Upper lobe of left lung (tissue), 6 donors: ENCODE data around the gene MZF1. TPM values are rescaled to one million over a fixed set of nuclear protein-coding genes. Genes with fewer than 3 reads are reported as not detected.
A peak's percentile ranks its signal among the peaks of the same experiment; 100 is the strongest.

Experiments used
- ATAC-seq, 2 donors: fragments of 200-7000 bp; cut with Tn5 transposase; one replicate each; pipeline ENCODE4 v1.9.1; 2022; ENCODE audit warnings: mild to moderate bottlenecking in 2 of 2, moderate library complexity in 2 of 2; ENCODE audit not compliant: low FRiP score in 2 of 2
- DNase-seq, 2 donors: peaks; one replicate each; pipeline ENCODE4 v3.0.0-alpha.2; 2019 to 2020
- H3K27ac ChIP-seq, 4 donors: fragments of 200-600 bp; sonication (generic); one replicate each; pipeline ENCODE4 v1.5.1; 2016 to 2019
- H3K27me3 ChIP-seq, 4 donors: fragments of 200-600 bp; sonication (generic); one replicate each; pipeline ENCODE4 v1.5.1; 2017 to 2019
- H3K36me3 ChIP-seq, 4 donors: fragments of 200-600 bp; sonication (generic); one replicate each; pipeline ENCODE4 v1.5.1; 2016 to 2019
- H3K4me1 ChIP-seq, 4 donors: fragments of 200-600 bp; sonication (generic); one replicate each; pipeline ENCODE4 v1.5.1; 2018 to 2019
- H3K4me3 ChIP-seq, 4 donors: fragments of 200-600 bp; sonication (generic); one replicate each; pipeline ENCODE4 v1.5.1; 2017 to 2019; ENCODE audit warnings: mild to moderate bottlenecking in 2 of 4, moderate library complexity in 1 of 4
- H3K9me3 ChIP-seq, 4 donors: fragments of 200-600 bp; sonication (generic); one replicate each; pipeline ENCODE4 v1.5.1; 2018 to 2019
- CTCF ChIP-seq, 6 experiments: fragments of 450-650 bp in 4 of 6; fragments of 200-600 bp in 2 of 6; sonication (generic) in 2 of 6; IDR thresholded peaks; one replicate each; pipeline ENCODE4 v1.5.1; 2016 to 2019; ENCODE audit warnings: antibody characterized with exemption in 6 of 6
- EP300 ChIP-seq, 4 donors: sonication (generic); formaldehyde crosslinking; IDR thresholded peaks; one replicate each; pipeline ENCODE4 v1.5.1; 2017; ENCODE audit warnings: antibody characterized with exemption in 4 of 4, control low read depth in 2 of 4
- POLR2A ChIP-seq, 4 donors: fragments of 450-650 bp; IDR thresholded peaks; one replicate each; pipeline ENCODE4 v1.5.1; 2016 to 2017; ENCODE audit warnings: antibody characterized with exemption in 4 of 4, mild to moderate bottlenecking in 2 of 4
- POLR2AphosphoS5 ChIP-seq, 2 donors: sonication (generic); formaldehyde crosslinking; IDR thresholded peaks; one replicate each; pipeline ENCODE4 v1.5.1; 2017; ENCODE audit warnings: antibody characterized with exemption in 2 of 2
- WGBS, 2 donors: methylation state at CpG; one replicate each; pipeline ENCODE4 v1.1.5; 2017 to 2018; 5-methylcytosine and 5-hydroxymethylcytosine counted together
- total RNA-seq, 6 donors: library from RNA; depleted of rRNA in 4 of 6; stranded (reverse); fragments of >200 nt in 4 of 6; gene quantifications; one replicate each; pipeline versions ENCODE4 v1.1.0 to v1.2.1, GENCODE V29; 2016 to 2021
- donor health status: DM: no; HTN: no; CAD: no; lungs with moderate emphysema.
- donor health status: DM: no; HTN: yes; CAD: no; lungs with severe emphysema.

The MZF1 gene
- total RNA-seq, 6 donors from 2014 or later: 34.8 to 162 (median 45.5) TPM

- H3K27ac ChIP-seq: peak overlapping the region in 2 of 4 donors; percentile 17 to 34
- peaks cover 0 to 10% (median 0%) of the 10 kb centered on the region in 4 donors for H3K27me3 ChIP-seq
- WGBS, 2 donors: 7 to 17% methylated on average over 5 to 18 of the region's 40 CpGs
- TF ChIP-seq EP300 (IDR thresholded peaks at IDR 0.05) (no peak), POLR2AphosphoS5 (IDR thresholded peaks at IDR 0.05) (no peak), POLR2A (IDR thresholded peaks at IDR 0.05) (no peak), CTCF (IDR thresholded peaks at IDR 0.05) (no peak)
- peaks cover 0 to 4% (median 1%) of the 10 kb centered on the region in 4 donors for H3K36me3 ChIP-seq
- H3K4me1 ChIP-seq: peaks cover 28 to 40% (median 31%) of the 10 kb centered on the region in 4 donors
- no peak for DNase-seq
- peak overlapping the region; percentile 32 to 51 (median 48) for H3K4me3 ChIP-seq
- no peaks in the 10 kb centered on the region for H3K9me3 ChIP-seq
- ATAC-seq: no peak
Measured at GRCh38 chr19:58563034-58563573, 10.0 kb downstream of the MZF1 start.

GRCh38 chr19:58562122-58563033 is 10.8 kb downstream of the MZF1 start:
- peak in 1 of 4 donors; percentile 50 for TF ChIP-seq POLR2A (IDR thresholded peaks at IDR 0.05)
- no peak for TF ChIP-seq CTCF (IDR thresholded peaks at IDR 0.05)
- Histone ChIP-seq H3K36me3 (peaks cover 0 to 4% (median 1%) of the 10 kb centered on the region in 4 donors), H3K27ac (peak overlapping the region; percentile 14 to 46 (median 26)), H3K9me3 (no peaks in the 10 kb centered on the region), H3K4me1 (peaks cover 31 to 44% (median 35%) of the 10 kb centered on the region in 4 donors), H3K4me3 (peak overlapping the region; percentile 32 to 51 (median 48)), H3K27me3 (peaks cover 0 to 10% (median 0%) of the 10 kb centered on the region in 4 donors)
- ATAC-seq: no peak
- peak in 1 of 2 donors; percentile 90 for DNase-seq
- 0 to 11% methylated on average over 5 to 73 of the region's 107 CpGs for WGBS, 2 donors

GRCh38 chr19:58561373-58562121 is 11.6 kb downstream of the MZF1 start:
- no peaks in the 10 kb centered on the region for H3K9me3 ChIP-seq
- H3K4me3 ChIP-seq: peak overlapping the region in 3 of 4 donors; percentile 32 to 51 (median 51)
- H3K27me3 ChIP-seq: peaks cover 0 to 10% (median 0%) of the 10 kb centered on the region in 4 donors
- H3K36me3 ChIP-seq: peaks cover 3 to 6% (median 4%) of the 10 kb centered on the region in 4 donors
- 56 to 67% methylated on average over 15 to 16 of the region's 16 CpGs for whole genome bisulfite sequencing, 2 donors
- peaks cover 40 to 53% (median 43%) of the 10 kb centered on the region in 4 donors for H3K4me1 ChIP-seq
- ATAC-seq: no peak
- H3K27ac ChIP-seq: peak overlapping the region in 3 of 4 donors; percentile 14 to 34 (median 17)
- TF ChIP-seq CTCF (IDR thresholded peaks at IDR 0.05): no peak
- TF ChIP-seq POLR2A (IDR thresholded peaks at IDR 0.05): peak in 1 of 4 donors; percentile 28
- DNase-seq: no peak

GRCh38 chr19:58560921-58561320 is 12.2 kb downstream of the MZF1 start:
- H3K4me1 ChIP-seq: peaks cover 45 to 59% (median 49%) of the 10 kb centered on the region in 4 donors
- TF ChIP-seq CTCF (IDR thresholded peaks at IDR 0.05) (no peak), EP300 (IDR thresholded peaks at IDR 0.05) (no peak), POLR2A (IDR thresholded peaks at IDR 0.05) (no peak), POLR2AphosphoS5 (IDR thresholded peaks at IDR 0.05) (no peak)

More at GRCh38 chr19:58560921-58561320, 12.2 kb downstream of the MZF1 start:
- ATAC-seq (no peak), DNase-seq (no peak)
- Histone ChIP-seq H3K36me3 (peaks cover 9 to 10% (median 10%) of the 10 kb centered on the region in 4 donors), H3K27ac (no peak overlapping the region), H3K4me3 (no peak overlapping the region), H3K9me3 (no peaks in the 10 kb centered on the region), H3K27me3 (peaks cover 0 to 10% (median 0%) of the 10 kb centered on the region in 4 donors)
